Duodenal mucosa (tissue), 2 donors: Measurements from ENCODE around the gene FGF11.

Source experiments
- H3K27ac ChIP-seq: one replicate; pipeline ENCODE4 v1.7.0; 2013; ENCODE audit warnings: low read depth, low read length
- H3K27me3 ChIP-seq, 2 donors: one replicate each; pipeline ENCODE4 v1.7.0; 2013; ENCODE audit warnings: low read length in 2 of 2, control low read depth in 1 of 2; ENCODE audit not compliant: insufficient read depth in 2 of 2, control insufficient read depth in 1 of 2
- H3K36me3 ChIP-seq, 2 donors: one replicate each; pipeline ENCODE4 v1.7.0; 2013; ENCODE audit warnings: low read length in 2 of 2, control low read depth in 1 of 2; ENCODE audit not compliant: insufficient read depth in 2 of 2, control insufficient read depth in 1 of 2
- H3K4me1 ChIP-seq, 2 donors: one replicate each; pipeline ENCODE4 v1.7.0; 2013; ENCODE audit warnings: low read length in 2 of 2, control low read depth in 1 of 2; ENCODE audit not compliant: insufficient read depth in 2 of 2, control insufficient read depth in 1 of 2
- H3K4me3 ChIP-seq, 2 donors: one replicate each; pipeline ENCODE4 v1.7.0; 2013; ENCODE audit warnings: low read length in 2 of 2, low read depth in 1 of 2
- H3K9ac ChIP-seq, 2 donors: one replicate each; pipeline ENCODE4 v1.7.0; 2013; ENCODE audit warnings: low read length in 2 of 2, low read depth in 1 of 2
- H3K9me3 ChIP-seq, 2 donors: one replicate each; pipeline ENCODE4 v1.7.0; 2013; ENCODE audit warnings: low read length in 2 of 2, control low read depth in 1 of 2; ENCODE audit not compliant: control insufficient read depth in 1 of 2

FGF11 gene

GRCh38 chr17:7439462-7440112 lies at the start of gene FGF11:
FGF11 (plus strand) TSS chr17:7439512; CDS start chr17:7439621, 109 bp downstream.
- no peaks in the 10 kb centered on the region for H3K36me3 ChIP-seq
- peak within 1 kb of the TSS; percentile 52 to 55 for H3K4me3 ChIP-seq
- no peaks in the 10 kb centered on the region for H3K9me3 ChIP-seq
- H3K27ac ChIP-seq: no peak within 1 kb of the TSS
- no peak within 1 kb of the TSS for H3K9ac ChIP-seq
- peaks cover 36 to 38% of the 10 kb centered on the region in 2 donors for H3K4me1 ChIP-seq
- H3K27me3 ChIP-seq: peaks cover 28 to 41% of the 10 kb centered on the region in 2 donors

GRCh38 chr17:7389924-7390910 lies 49.1 kb upstream of the FGF11 start:
- H3K4me1 ChIP-seq: peaks cover 10 to 14% of the 10 kb centered on the region in 2 donors
- no peak overlapping the region for H3K4me3 ChIP-seq
- H3K9ac ChIP-seq: no peak overlapping the region
- H3K27ac ChIP-seq: no peak overlapping the region
- no peaks in the 10 kb centered on the region for H3K9me3 ChIP-seq
- no peaks in the 10 kb centered on the region for H3K27me3 ChIP-seq
- peaks cover 5 to 32% of the 10 kb centered on the region in 2 donors for H3K36me3 ChIP-seq

- Histone ChIP-seq H3K36me3 (peaks cover 5 to 26% of the 10 kb centered on the region in 2 donors), H3K9me3 (no peaks in the 10 kb centered on the region), H3K27me3 (no peaks in the 10 kb centered on the region), H3K4me3 (no peak overlapping the region), H3K4me1 (peaks cover 10 to 14% of the 10 kb centered on the region in 2 donors), H3K9ac (no peak overlapping the region), H3K27ac (no peak overlapping the region)
Observed at GRCh38 chr17:7391307-7391706, 48.0 kb upstream of the FGF11 start.

GRCh38 chr17:7392696-7393612 lies 46.4 kb upstream of the FGF11 start:
- peaks cover 10 to 14% of the 10 kb centered on the region in 2 donors for H3K4me1 ChIP-seq
- peak overlapping the region; percentile 82 to 86 for H3K4me3 ChIP-seq
- H3K9ac ChIP-seq: peak overlapping the region; percentile 64 to 67
- no peaks in the 10 kb centered on the region for H3K27me3 ChIP-seq
- H3K36me3 ChIP-seq: peaks cover 5 to 21% of the 10 kb centered on the region in 2 donors
- no peak overlapping the region for H3K27ac ChIP-seq
- H3K9me3 ChIP-seq: no peaks in the 10 kb centered on the region

- Histone ChIP-seq H3K4me1 (peaks cover 10 to 14% of the 10 kb centered on the region in 2 donors), H3K36me3 (peaks cover 5 to 13% of the 10 kb centered on the region in 2 donors), H3K27ac (peak overlapping the region; percentile 90), H3K27me3 (no peaks in the 10 kb centered on the region), H3K4me3 (peak overlapping the region; percentile 82 to 86), H3K9me3 (no peaks in the 10 kb centered on the region), H3K9ac (peak overlapping the region; percentile 64 to 67)
Observed at GRCh38 chr17:7393613-7394451, 45.5 kb upstream of the FGF11 start.

GRCh38 chr17:7394452-7395191 lies 44.7 kb upstream of the FGF11 start, which contains the start of gene PLSCR3:
PLSCR3 (minus strand) TSS chr17:7394525; CDS start chr17:7394110, 415 bp downstream.
- peak within 1 kb of the TSS; percentile 90 for H3K27ac ChIP-seq
- no peaks in the 10 kb centered on the region for H3K27me3 ChIP-seq
- peaks cover 10 to 14% of the 10 kb centered on the region in 2 donors for H3K4me1 ChIP-seq
- no peaks in the 10 kb centered on the region for H3K9me3 ChIP-seq
- peaks cover 0 to 5% of the 10 kb centered on the region in 2 donors for H3K36me3 ChIP-seq
- H3K9ac ChIP-seq: peak within 1 kb of the TSS; percentile 67 to 95
- H3K4me3 ChIP-seq: peak within 1 kb of the TSS; percentile 82 to 86

GRCh38 chr17:7396147-7396546 lies 43.2 kb upstream of the FGF11 start:
- Histone ChIP-seq H3K9ac (no peak overlapping the region), H3K36me3 (no peaks in the 10 kb centered on the region), H3K27ac (no peak overlapping the region), H3K9me3 (no peaks in the 10 kb centered on the region), H3K4me1 (peaks cover 10 to 14% of the 10 kb centered on the region in 2 donors), H3K27me3 (no peaks in the 10 kb centered on the region), H3K4me3 (no peak overlapping the region)

- Histone ChIP-seq H3K9me3 (no peaks in the 10 kb centered on the region), H3K27me3 (no peaks in the 10 kb centered on the region), H3K36me3 (no peaks in the 10 kb centered on the region), H3K4me3 (no peak overlapping the region), H3K9ac (no peak overlapping the region), H3K4me1 (peaks cover 14 to 16% of the 10 kb centered on the region in 2 donors), H3K27ac (no peak overlapping the region)
Observed at GRCh38 chr17:7398612-7399011, 40.7 kb upstream of the FGF11 start.
